ENCODE data around the gene CNIH1. TPM values are rescaled to one million over a fixed set of nuclear protein-coding genes. Genes with fewer than 3 reads are reported as not detected.
"Not testable (repeated sequence)": the region's sequence is repeated elsewhere in the genome, so short reads cannot be mapped to it uniquely, and the experiment has no call there.

The CNIH1 gene
- total RNA-seq, 4 donors from 2014 or later, result 18.7 to 177 (median 142) TPM

DNA sequence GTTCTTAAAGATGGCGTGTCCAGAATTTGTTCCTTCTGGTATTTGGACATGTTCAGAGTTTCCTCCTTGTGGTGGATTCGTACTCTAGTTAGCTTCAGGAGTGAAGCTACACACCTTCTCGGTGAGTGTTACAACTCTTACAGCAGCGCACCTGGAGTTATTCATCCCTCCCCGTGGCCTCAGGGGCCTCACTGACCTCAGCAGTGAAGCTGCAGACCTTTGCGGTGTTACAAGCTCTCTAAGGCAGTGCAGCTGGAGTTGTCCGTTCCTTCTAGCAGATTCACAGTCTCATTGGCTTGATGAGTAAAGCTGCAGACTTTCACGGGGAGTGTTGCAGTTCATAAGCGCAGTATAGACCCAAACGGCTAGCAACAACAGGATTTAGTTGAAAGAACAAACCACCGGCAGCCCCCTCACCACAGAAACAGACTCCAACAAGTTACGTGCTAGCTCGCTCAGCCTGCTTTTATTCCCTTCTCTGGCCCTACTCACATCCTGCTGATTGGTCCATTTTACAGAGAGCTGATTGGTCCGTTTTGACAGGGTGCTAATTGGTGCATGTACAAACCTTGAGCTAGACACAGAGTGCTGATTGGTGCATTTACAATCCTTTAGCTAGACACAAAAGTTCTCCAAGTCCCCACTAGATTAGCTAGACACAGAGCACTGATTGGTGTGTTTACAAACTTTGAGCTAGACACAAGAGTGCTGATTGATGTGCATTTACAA is 48.9 kb downstream of the CNIH1 start:
- H3K36me3 ChIP-seq, result no peaks in the 10 kb centered on the region
- H3K4me1 ChIP-seq, result no peaks in the 10 kb centered on the region

DNA sequence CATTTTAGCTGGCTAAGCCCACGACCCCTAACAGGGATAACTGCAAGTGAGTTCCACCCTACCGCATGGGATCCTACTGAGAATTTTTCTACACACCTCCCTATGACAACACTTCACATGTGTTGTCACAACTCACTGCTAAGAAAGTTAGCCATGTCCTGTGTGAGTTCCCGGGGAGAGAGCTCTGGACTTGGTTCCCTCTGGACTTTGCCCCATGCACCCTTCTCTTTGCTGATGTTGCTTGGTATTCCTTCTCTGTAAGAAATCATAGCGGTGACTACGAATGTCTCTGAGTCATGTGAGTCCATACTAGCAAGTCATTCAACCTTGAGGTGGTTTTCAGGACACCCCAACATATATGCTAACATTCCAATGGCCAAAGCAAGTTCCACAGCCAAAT is 53.8 kb downstream of the CNIH1 start:
- Histone ChIP-seq H3K27me3 (no peaks in the 10 kb centered on the region), H3K27ac (no peak overlapping the region), H3K9me3 (no peaks in the 10 kb centered on the region), H3K4me3 (no peak overlapping the region), H3K4me1 (no peaks in the 10 kb centered on the region), H3K36me3 (no peaks in the 10 kb centered on the region)
- TF ChIP-seq, protein P1, sequence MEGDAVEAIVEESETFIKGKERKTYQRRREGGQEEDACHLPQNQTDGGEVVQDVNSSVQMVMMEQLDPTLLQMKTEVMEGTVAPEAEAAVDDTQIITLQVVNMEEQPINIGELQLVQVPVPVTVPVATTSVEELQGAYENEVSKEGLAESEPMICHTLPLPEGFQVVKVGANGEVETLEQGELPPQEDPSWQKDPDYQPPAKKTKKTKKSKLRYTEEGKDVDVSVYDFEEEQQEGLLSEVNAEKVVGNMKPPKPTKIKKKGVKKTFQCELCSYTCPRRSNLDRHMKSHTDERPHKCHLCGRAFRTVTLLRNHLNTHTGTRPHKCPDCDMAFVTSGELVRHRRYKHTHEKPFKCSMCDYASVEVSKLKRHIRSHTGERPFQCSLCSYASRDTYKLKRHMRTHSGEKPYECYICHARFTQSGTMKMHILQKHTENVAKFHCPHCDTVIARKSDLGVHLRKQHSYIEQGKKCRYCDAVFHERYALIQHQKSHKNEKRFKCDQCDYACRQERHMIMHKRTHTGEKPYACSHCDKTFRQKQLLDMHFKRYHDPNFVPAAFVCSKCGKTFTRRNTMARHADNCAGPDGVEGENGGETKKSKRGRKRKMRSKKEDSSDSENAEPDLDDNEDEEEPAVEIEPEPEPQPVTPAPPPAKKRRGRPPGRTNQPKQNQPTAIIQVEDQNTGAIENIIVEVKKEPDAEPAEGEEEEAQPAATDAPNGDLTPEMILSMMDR (IDR thresholded peaks at IDR 0.05), result no peak
- TF ChIP-seq POLR2A (IDR thresholded peaks at IDR 0.05), result no peak
- DNase-seq, result no peak
- intact Hi-C loops (cut with DNase I; ENCODE audit: low total_unique reads), result no loop called here

More for the DNA sequence above, 48.9 kb downstream of the CNIH1 start:
- TF ChIP-seq, protein P1 (IDR thresholded peaks at IDR 0.05), result no peak
- no peak for TF ChIP-seq POLR2A (IDR thresholded peaks at IDR 0.05)
- Histone ChIP-seq H3K4me3 (no peak overlapping the region), H3K27ac (no peak overlapping the region), H3K9me3 (no peaks in the 10 kb centered on the region), H3K27me3 (no peaks in the 10 kb centered on the region)
- DNase-seq, result no peak
- intact Hi-C loops (cut with DNase I; ENCODE audit: low total_unique reads), result no loop called here

DNA sequence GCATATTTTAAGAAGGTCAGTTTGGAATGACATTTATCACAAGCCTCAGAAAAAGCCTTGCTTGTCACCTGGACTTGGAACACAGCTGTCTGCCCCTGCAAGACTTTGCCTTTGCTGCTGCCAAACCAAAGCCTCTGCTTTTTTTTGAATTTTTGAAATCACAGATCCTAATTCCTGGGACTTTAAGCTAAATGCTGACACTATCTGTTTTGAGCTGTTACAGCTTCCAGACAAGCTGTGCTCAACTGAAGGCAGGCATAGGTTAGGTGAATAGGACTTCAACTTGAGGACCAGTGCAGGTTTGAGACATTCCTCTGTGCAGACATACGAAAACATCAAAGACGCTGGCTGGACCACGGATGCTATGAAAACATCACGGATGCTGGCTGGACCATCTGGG is 55.6 kb downstream of the CNIH1 start:
- no peaks in the 10 kb centered on the region for H3K27me3 ChIP-seq
- no peaks in the 10 kb centered on the region for H3K9me3 ChIP-seq
- no peaks in the 10 kb centered on the region for H3K36me3 ChIP-seq
- H3K27ac ChIP-seq, result no peak overlapping the region
- DNase-seq, result no peak
- H3K4me1 ChIP-seq, result no peaks in the 10 kb centered on the region
- H3K4me3 ChIP-seq, result no peak overlapping the region
- TF ChIP-seq POLR2A (IDR thresholded peaks at IDR 0.05), result no peak
- TF ChIP-seq, protein P1 (IDR thresholded peaks at IDR 0.05), result no peak
- intact Hi-C loops (cut with DNase I; ENCODE audit: low total_unique reads), result no loop called here

DNA sequence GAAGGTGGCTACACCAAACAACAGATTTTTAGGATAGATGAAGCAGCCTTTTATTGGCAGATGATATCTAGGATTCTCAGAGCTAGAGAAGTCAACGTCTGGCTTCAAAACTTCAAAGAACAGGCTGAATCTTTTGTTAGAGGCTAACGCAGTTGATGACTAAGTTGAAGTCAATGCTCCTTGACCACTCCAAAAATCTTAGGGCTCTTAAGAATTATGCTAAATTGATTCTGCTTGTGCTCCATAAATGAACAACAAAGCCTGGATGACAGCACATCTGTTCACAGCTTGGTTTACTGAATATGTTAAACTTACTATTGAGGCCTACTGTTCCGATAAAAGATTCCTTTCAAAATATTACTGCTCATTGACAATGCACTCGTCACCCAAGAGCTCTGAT is 57.3 kb downstream of the CNIH1 start:
- intact Hi-C loops (cut with DNase I; ENCODE audit: low total_unique reads), result no loop called here
- DNase-seq, result no peak

DNA sequence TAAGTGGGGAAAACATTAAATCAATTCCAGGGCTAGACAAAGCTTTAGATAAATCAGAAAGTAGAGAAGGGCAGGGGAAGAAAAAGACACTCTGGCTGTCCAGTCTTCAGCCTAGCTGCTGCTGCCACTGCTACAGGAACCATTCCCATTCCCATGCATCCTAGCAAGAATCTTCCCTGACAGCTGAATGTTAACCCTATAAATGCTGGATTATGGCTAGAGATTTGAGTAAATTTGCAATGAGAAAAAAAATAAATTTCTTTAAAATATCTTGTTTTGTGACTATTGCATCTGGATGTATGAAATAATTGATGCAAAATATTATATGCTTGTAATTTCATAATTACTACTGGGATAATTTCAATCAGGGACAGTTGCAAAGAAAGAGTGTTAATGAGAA is 59.4 kb downstream of the CNIH1 start:
- Histone ChIP-seq H3K9me3 (no peaks in the 10 kb centered on the region), H3K27ac (no peak overlapping the region), H3K27me3 (no peaks in the 10 kb centered on the region), H3K36me3 (no peaks in the 10 kb centered on the region), H3K4me3 (no peak overlapping the region), H3K4me1 (no peaks in the 10 kb centered on the region)
- DNase-seq, result no peak
- TF ChIP-seq POLR2A (IDR thresholded peaks at IDR 0.05), result no peak
- TF ChIP-seq, protein P1 (IDR thresholded peaks at IDR 0.05), result no peak
- intact Hi-C loops (cut with DNase I; ENCODE audit: low total_unique reads), result no loop called here

More for the DNA sequence above, 57.3 kb downstream of the CNIH1 start:
- no peaks in the 10 kb centered on the region for H3K4me1 ChIP-seq
- H3K27me3 ChIP-seq, result no peaks in the 10 kb centered on the region
- no peak overlapping the region for H3K4me3 ChIP-seq
- no peak for TF ChIP-seq POLR2A (IDR thresholded peaks at IDR 0.05)
- TF ChIP-seq, protein P1 (IDR thresholded peaks at IDR 0.05), result no peak
- H3K36me3 ChIP-seq, result no peaks in the 10 kb centered on the region
- H3K9me3 ChIP-seq, result no peaks in the 10 kb centered on the region
- H3K27ac ChIP-seq, result no peak overlapping the region

DNA sequence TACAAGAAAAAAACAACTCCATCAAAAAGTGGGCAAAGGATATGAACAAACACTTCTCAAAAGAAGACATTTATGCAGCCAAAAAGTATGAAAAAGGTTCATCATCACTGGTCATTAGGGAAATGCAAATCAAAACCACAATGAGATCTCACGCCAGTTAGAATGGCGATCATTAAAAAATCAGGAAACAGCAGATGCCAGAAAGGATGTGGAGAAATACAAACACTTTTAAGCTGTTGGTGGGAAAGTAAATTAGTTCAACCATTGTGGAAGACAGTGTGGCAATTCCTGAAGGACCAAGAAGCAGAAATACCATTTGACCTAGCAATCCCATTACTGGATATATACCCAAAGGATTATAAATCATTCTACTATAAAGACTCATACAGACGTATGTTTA is 60.6 kb downstream of the CNIH1 start:
- H3K4me3 ChIP-seq; H3K9me3 ChIP-seq; intact Hi-C loops (cut with DNase I; ENCODE audit: low total_unique reads); H3K36me3 ChIP-seq; H3K4me1 ChIP-seq; DNase-seq; H3K27ac ChIP-seq; H3K27me3 ChIP-seq: not testable (repeated sequence)

DNA sequence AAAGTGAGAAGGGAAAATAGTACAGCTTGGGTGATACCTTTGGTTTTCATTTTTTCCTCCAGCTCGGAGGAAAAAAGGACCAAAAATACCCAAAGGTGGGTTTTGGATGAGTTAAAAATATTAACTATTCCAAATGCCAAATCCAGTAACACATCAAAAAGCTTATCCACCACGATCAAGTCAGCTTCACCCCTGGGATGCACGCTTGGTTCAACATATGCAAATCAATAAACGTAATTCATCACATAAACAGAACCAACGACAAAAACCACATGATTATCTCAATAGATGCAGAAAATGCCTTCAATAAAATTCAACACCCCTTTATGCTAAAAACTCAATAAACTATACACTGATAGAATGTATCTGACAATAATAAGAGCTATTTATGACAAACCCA is 62.3 kb downstream of the CNIH1 start:
- H3K4me3 ChIP-seq; H3K9me3 ChIP-seq; DNase-seq; H3K27ac ChIP-seq; H3K4me1 ChIP-seq; intact Hi-C loops (cut with DNase I; ENCODE audit: low total_unique reads); H3K36me3 ChIP-seq; H3K27me3 ChIP-seq: not testable (repeated sequence)
